ENCODE results near the gene PTPN1. TPM values are rescaled to one million over a fixed set of nuclear protein-coding genes. Genes with fewer than 3 reads are reported as not detected.

PTPN1 gene
- total RNA-seq, 1 donor from 2014 or later: 30.3 TPM

DNA sequence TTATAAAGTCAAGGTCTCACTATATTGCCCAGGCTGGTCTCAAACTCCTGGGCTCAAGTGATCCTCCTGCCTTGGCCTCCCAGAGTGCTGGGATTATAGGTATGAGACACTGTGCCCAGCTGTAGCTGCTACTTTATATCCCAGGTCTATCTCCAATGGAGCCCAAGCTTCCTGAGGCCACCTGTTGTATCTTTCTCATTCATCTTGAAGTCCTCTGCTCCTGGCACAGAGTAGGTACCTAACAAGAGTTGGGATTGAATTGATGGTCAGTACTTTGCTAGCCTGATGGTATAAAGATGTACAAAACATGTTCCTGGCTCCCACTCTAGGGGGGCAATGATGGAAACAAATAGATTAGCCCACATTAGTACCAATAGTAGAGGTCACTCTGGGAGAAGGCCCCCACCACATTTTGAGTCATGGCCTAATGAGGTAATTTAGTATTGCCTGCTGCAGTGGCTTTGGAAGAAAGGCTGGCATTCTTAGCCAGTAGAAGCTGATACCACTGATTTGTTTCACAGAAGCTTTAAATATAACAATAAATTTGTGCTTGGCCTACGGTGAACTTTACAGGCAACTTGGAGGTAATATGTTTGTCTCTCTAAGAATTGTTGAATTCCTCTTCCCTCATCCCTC lies 5.4 kb downstream of the PTPN1 start:
- Mint-ChIP-seq H3K36me3 (ENCODE audit: low read depth) (no peaks in the 10 kb centered on the region), H3K9me3 (ENCODE audit: low read depth) (no peaks in the 10 kb centered on the region), H3K27ac (ENCODE audit: unreplicated experiment) (peak overlapping the region; percentile 87), H3K4me1 (ENCODE audit: low read depth) (peaks cover 84% of the 10 kb centered on the region), H3K4me3 (ENCODE audit: unreplicated experiment) (no peak overlapping the region), H3K27me3 (ENCODE audit: low read depth) (no peaks in the 10 kb centered on the region)
- TF ChIP-seq, protein P1, sequence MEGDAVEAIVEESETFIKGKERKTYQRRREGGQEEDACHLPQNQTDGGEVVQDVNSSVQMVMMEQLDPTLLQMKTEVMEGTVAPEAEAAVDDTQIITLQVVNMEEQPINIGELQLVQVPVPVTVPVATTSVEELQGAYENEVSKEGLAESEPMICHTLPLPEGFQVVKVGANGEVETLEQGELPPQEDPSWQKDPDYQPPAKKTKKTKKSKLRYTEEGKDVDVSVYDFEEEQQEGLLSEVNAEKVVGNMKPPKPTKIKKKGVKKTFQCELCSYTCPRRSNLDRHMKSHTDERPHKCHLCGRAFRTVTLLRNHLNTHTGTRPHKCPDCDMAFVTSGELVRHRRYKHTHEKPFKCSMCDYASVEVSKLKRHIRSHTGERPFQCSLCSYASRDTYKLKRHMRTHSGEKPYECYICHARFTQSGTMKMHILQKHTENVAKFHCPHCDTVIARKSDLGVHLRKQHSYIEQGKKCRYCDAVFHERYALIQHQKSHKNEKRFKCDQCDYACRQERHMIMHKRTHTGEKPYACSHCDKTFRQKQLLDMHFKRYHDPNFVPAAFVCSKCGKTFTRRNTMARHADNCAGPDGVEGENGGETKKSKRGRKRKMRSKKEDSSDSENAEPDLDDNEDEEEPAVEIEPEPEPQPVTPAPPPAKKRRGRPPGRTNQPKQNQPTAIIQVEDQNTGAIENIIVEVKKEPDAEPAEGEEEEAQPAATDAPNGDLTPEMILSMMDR (IDR thresholded peaks at IDR 0.05): no peak
- no peak for DNase-seq (ENCODE audit: low spot score)

DNA sequence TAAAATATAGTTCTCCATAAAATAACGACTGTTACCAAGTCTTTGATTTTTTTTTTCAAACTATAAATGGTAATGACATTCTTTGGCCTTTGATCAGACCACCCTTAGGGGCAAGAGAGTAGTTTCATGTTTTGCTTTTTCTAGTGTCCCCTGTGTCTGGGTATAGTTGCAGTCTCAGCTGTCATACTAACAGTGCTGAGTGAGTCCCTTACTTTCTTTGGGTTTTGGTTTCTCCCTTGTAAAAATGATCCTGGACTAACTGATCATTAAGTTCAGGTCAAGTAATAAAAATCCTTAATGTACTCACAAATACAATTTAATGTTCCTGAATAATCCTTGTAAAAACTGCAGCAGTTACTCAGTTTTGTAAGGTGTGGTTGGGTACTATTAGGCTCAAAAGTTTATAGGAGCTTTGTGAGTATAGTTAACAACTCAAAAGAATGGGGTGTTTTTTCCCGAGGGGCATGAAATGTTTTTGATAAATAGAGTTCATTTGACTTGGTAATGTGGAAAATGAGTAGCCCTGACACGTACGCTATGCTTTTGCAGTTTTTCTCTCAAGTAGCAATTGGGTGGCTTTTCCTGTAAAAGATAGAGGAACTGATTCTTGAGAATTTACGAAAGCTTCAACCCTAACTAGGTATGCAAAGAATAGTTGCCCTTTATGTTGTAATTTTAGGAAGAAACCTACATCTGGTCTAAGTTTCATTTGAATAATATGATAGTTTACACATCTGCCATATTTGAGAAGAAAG lies 6.2 kb downstream of the PTPN1 start:
- Mint-ChIP-seq H3K9me3 (ENCODE audit: low read depth) (no peaks in the 10 kb centered on the region), H3K36me3 (ENCODE audit: low read depth) (no peaks in the 10 kb centered on the region), H3K4me3 (ENCODE audit: unreplicated experiment) (no peak overlapping the region), H3K27me3 (ENCODE audit: low read depth) (no peaks in the 10 kb centered on the region), H3K4me1 (ENCODE audit: low read depth) (peaks cover 86% of the 10 kb centered on the region), H3K27ac (ENCODE audit: unreplicated experiment) (no peak overlapping the region)
- TF ChIP-seq, protein P1 (IDR thresholded peaks at IDR 0.05): no peak
- DNase-seq (ENCODE audit: low spot score): no peak

GRCh38 chr20:50516935-50517816 lies 7.0 kb downstream of the PTPN1 start:
- Mint-ChIP-seq H3K36me3 (ENCODE audit: low read depth) (no peaks in the 10 kb centered on the region), H3K27ac (ENCODE audit: unreplicated experiment) (peak overlapping the region; percentile 59), H3K27me3 (ENCODE audit: low read depth) (no peaks in the 10 kb centered on the region), H3K9me3 (ENCODE audit: low read depth) (no peaks in the 10 kb centered on the region), H3K4me3 (ENCODE audit: unreplicated experiment) (no peak overlapping the region), H3K4me1 (ENCODE audit: low read depth) (peaks cover 86% of the 10 kb centered on the region)
- DNase-seq (ENCODE audit: low spot score): no peak
- TF ChIP-seq, protein P1 (IDR thresholded peaks at IDR 0.05): no peak

DNA sequence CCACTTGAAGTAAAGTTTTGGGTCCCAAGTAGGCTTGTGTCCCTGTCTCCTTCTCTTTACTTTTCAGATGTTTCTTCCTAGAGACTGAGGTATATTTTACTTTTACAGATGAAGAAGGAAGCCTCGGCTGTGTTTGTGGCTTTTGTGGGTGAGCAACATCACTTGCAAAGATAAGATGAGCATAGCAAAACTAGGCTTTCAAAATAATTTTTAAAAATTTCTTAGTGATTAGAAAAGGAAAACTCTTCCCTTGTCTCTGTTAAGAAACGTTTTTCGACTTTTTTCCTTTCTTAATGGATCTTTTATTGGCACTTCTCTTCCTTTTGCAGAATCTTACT lies 7.6 kb downstream of the PTPN1 start:
- H3K27ac Mint-ChIP-seq (ENCODE audit: unreplicated experiment): peak overlapping the region; percentile 59

More for the DNA sequence above, 7.6 kb downstream of the PTPN1 start:
- Mint-ChIP-seq H3K9me3 (ENCODE audit: low read depth) (no peaks in the 10 kb centered on the region), H3K36me3 (ENCODE audit: low read depth) (no peaks in the 10 kb centered on the region), H3K4me1 (ENCODE audit: low read depth) (peaks cover 80% of the 10 kb centered on the region), H3K4me3 (ENCODE audit: unreplicated experiment) (no peak overlapping the region), H3K27me3 (ENCODE audit: low read depth) (no peaks in the 10 kb centered on the region)
- DNase-seq (ENCODE audit: low spot score): no peak
- TF ChIP-seq, protein P1 (IDR thresholded peaks at IDR 0.05): no peak

All from chondrocyte (in vitro differentiated cells).